ENCODE measurements around the gene BBC3.

GRCh38 chr19:47258434-47258833, 27.4 kb upstream of the BBC3 start:
- TF ChIP-seq CTCF (IDR thresholded peaks at IDR 0.05 in 4 of 5, conservative IDR thresholded peaks at IDR 0.05 in 1 of 5) = no peak
- TF ChIP-seq POLR2A (IDR thresholded peaks at IDR 0.05) = no peak

All from gastrocnemius medialis (tissue), 4 donors.